Ecto neural progenitor cell (in vitro differentiated cells): ENCODE results near the gene GIGYF1.
"Not testable (repeated sequence)": the region's sequence is repeated elsewhere in the genome, so short reads cannot be mapped to it uniquely, and the experiment has no call there.

Source experiments
- DNase-seq: peaks from one replicate; pipeline ENCODE4 v3.0.0-alpha.2; 2018; ENCODE audit warnings: low spot score

The GIGYF1 gene

GRCh38 chr7:100671353-100672327 is 22.4 kb downstream of the GIGYF1 start:
- DNase-seq, result no peak

GRCh38 chr7:100670074-100670473 is 24.0 kb downstream of the GIGYF1 start:
- no peak for DNase-seq

- DNase-seq, result not testable (repeated sequence)
Measured at GRCh38 chr7:100669106-100669505, 24.9 kb downstream of the GIGYF1 start.

GRCh38 chr7:100668069-100668449 is 26.0 kb downstream of the GIGYF1 start:
- DNase-seq, result no peak

- DNase-seq, result no peak
Measured at GRCh38 chr7:100667331-100668068, 26.6 kb downstream of the GIGYF1 start.

GRCh38 chr7:100665168-100665726 is 28.8 kb downstream of the GIGYF1 start:
- no peak for DNase-seq

- DNase-seq, result not testable (repeated sequence)
Measured at GRCh38 chr7:100662194-100662776, 31.8 kb downstream of the GIGYF1 start.

GRCh38 chr7:100655908-100656674 is 38.0 kb downstream of the GIGYF1 start, which contains the start of gene ACTL6B:
Gene ACTL6B, minus strand, starts transcription at chr7:100656448. Its CDS starts 94 bp downstream, at chr7:100656354.
- DNase-seq, result peak; percentile 93

GRCh38 chr7:100654908-100655831 is 38.9 kb downstream of the GIGYF1 start:
- no peak for DNase-seq

- no peak for DNase-seq
Measured at GRCh38 chr7:100649826-100650565, 44.1 kb downstream of the GIGYF1 start.

- no peak for DNase-seq
Measured at GRCh38 chr7:100642534-100642907, 51.5 kb downstream of the GIGYF1 start.

GRCh38 chr7:100641860-100642533 is 52.1 kb downstream of the GIGYF1 start:
- no peak for DNase-seq

- DNase-seq, result no peak
Measured at GRCh38 chr7:100641463-100641859, 52.6 kb downstream of the GIGYF1 start, which contains the start of gene TFR2. Gene TFR2, minus strand, starts transcription at chr7:100641552. Its CDS starts 43 bp downstream, at chr7:100641509.

GRCh38 chr7:100640517-100641440 is 53.3 kb downstream of the GIGYF1 start:
- no peak for DNase-seq

- no peak for DNase-seq
Measured at GRCh38 chr7:100639995-100640516, 54.0 kb downstream of the GIGYF1 start.

- peak; percentile 73 for DNase-seq
Measured at GRCh38 chr7:100632951-100633717, 60.9 kb downstream of the GIGYF1 start.

- no peak for DNase-seq
Measured at GRCh38 chr7:100630066-100630465, 64.0 kb downstream of the GIGYF1 start.
